ACHN (cell line): Measurements from ENCODE around the gene PALLD.
"Not testable (repeated sequence)": the region's sequence is repeated elsewhere in the genome, so short reads cannot be mapped to it uniquely, and the experiment has no call there.

Source experiments
- DNase-seq: peaks from one replicate; pipeline ENCODE4 v3.0.0-alpha.2; 2015
- in situ Hi-C: cut with HindIII; loops from 2 replicates; pipeline ENCODE4 v1.10.0; 2017; ENCODE audit warnings: low sequenced_read_pairs, low pct_ligation_motif_present, low pct_unique_long_range_greater_than_20kb

PALLD gene

GRCh38 chr4:168496834-168497233, at the start of gene PALLD:
Gene PALLD, plus strand, starts transcription at chr4:168497052.
- in situ Hi-C loops = no loop called here
- no peak for DNase-seq

GRCh38 chr4:168449063-168449462, 47.8 kb upstream of the PALLD start:
- DNase-seq, in situ Hi-C loops: not testable (repeated sequence)

- in situ Hi-C loops = no loop called here
- peak; percentile 20 for DNase-seq
Measured at GRCh38 chr4:168449719-168450452, 47.0 kb upstream of the PALLD start.

- in situ Hi-C loops = no loop called here
- no peak for DNase-seq
Measured at GRCh38 chr4:168451331-168451730, 45.5 kb upstream of the PALLD start.

GRCh38 chr4:168451744-168452390, 45.0 kb upstream of the PALLD start:
- in situ Hi-C loops = no loop called here
- DNase-seq = peak; percentile 76

GRCh38 chr4:168453146-168453545, 43.7 kb upstream of the PALLD start:
- DNase-seq = no peak
- in situ Hi-C loops = no loop called here

GRCh38 chr4:168458256-168458655, 38.6 kb upstream of the PALLD start:
- DNase-seq, in situ Hi-C loops: not testable (repeated sequence)

- no peak for DNase-seq
- in situ Hi-C loops = no loop called here
Measured at GRCh38 chr4:168461821-168462220, 35.0 kb upstream of the PALLD start.

GRCh38 chr4:168472920-168473319, 23.9 kb upstream of the PALLD start:
- DNase-seq = no peak
- in situ Hi-C loops = no loop called here

- DNase-seq = no peak
- in situ Hi-C loops = no loop called here
Measured at GRCh38 chr4:168474660-168475320, 22.1 kb upstream of the PALLD start.

GRCh38 chr4:168475745-168476144, 21.1 kb upstream of the PALLD start:
- in situ Hi-C loops = no loop called here
- DNase-seq = peak; percentile 46

- DNase-seq = no peak
- in situ Hi-C loops = no loop called here
Measured at GRCh38 chr4:168478868-168479267, 18.0 kb upstream of the PALLD start.

- DNase-seq = peak; percentile 80
- in situ Hi-C loops = no loop called here
Measured at GRCh38 chr4:168480931-168481611, 15.8 kb upstream of the PALLD start.

- no peak for DNase-seq
- in situ Hi-C loops = no loop called here
Measured at GRCh38 chr4:168483811-168484210, 13.0 kb upstream of the PALLD start.

- DNase-seq = no peak
- in situ Hi-C loops = no loop called here
Measured at GRCh38 chr4:168484626-168485025, 12.2 kb upstream of the PALLD start.

- in situ Hi-C loops = no loop called here
- DNase-seq = no peak
Measured at GRCh38 chr4:168485156-168485910, 11.5 kb upstream of the PALLD start.

- in situ Hi-C loops = no loop called here
- DNase-seq = peak; percentile 39
Measured at GRCh38 chr4:168486912-168487281, 10.0 kb upstream of the PALLD start.

GRCh38 chr4:168487282-168488035, 9.4 kb upstream of the PALLD start:
- no peak for DNase-seq
- in situ Hi-C loops = no loop called here
